ENCODE measurements around the gene SIGLEC1. TPM values are rescaled to one million over a fixed set of nuclear protein-coding genes. Genes with fewer than 3 reads are reported as not detected.

Gene SIGLEC1
- total RNA-seq, 2 experiments from 2014 or later: 0.08 to 0.11 TPM

- Mint-ChIP-seq H3K27ac (no peak overlapping the region), H3K27me3 (no peaks in the 10 kb centered on the region), H3K36me3 (ENCODE audit: low read depth) (peaks cover 19% of the 10 kb centered on the region), H3K4me1 (ENCODE audit: low read depth) (no peaks in the 10 kb centered on the region), H3K9me3 (no peaks in the 10 kb centered on the region), H3K4me3 (no peak overlapping the region)
- no peak for ATAC-seq (ENCODE audit: poor library complexity)
- TF ChIP-seq CTCF (IDR thresholded peaks at IDR 0.05): no peak
- peaks cover 2% of the 10 kb centered on the region for H3K4me1 ChIP-seq (ENCODE audit: insufficient read depth, low read length)
- DNase-seq: no peak
- intact Hi-C loops (cut with DNase I, micrococcal nuclease): no loop called here
- H3K4me3 ChIP-seq (ENCODE audit: low read length): no peak overlapping the region
- ChIA-PET POLR2A (no interaction called here), CTCF (interaction anchor here (0.7 kb wide), 1 partner anchor 10 kb away, joined by 3 read pairs; no protein-coding TSS in a partner anchor)
- H3K27ac ChIP-seq (ENCODE audit: low read depth in 1 of 2, low read length in 2 of 2): no peak overlapping the region
- H3K27me3 ChIP-seq (ENCODE audit: control insufficient read depth in 1 of 2, insufficient read depth in 2 of 2, low read length in 2 of 2): no peaks in the 10 kb centered on the region
- no peaks in the 10 kb centered on the region for H3K9me3 ChIP-seq (ENCODE audit: control insufficient read depth in 1 of 2, insufficient read depth in 1 of 2, low read length in 2 of 2)
- H3K36me3 ChIP-seq (ENCODE audit: insufficient read depth, low read length): peaks cover 8% of the 10 kb centered on the region
Measured at GRCh38 chr20:3759316-3759823, 47.0 kb upstream of the SIGLEC1 start.

DNA sequence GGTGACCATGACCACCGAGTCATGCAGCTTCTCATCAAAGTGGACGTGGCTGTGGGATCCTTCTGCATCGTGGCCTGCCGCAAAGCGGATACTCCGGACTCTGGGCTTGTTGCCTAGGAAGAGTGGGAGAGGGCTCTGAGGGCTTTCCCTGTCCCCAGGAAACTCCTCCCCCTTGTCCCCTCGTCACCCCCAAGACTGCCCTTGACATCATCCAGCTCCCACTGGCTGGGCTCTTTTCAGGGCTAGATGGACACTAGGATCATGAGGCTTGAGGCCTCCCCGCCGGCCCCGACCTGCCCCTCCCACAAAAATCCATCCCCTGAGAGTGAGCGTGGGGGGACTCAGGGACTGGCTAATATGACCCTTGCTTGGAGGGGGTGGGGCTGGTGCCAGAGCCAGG is 46.2 kb upstream of the SIGLEC1 start:
- Histone ChIP-seq H3K36me3 (ENCODE audit: insufficient read depth, low read length) (peaks cover 8% of the 10 kb centered on the region), H3K4me1 (ENCODE audit: insufficient read depth, low read length) (no peaks in the 10 kb centered on the region), H3K4me3 (ENCODE audit: low read length) (no peak overlapping the region), H3K27ac (ENCODE audit: low read depth in 1 of 2, low read length in 2 of 2) (no peak overlapping the region), H3K27me3 (ENCODE audit: control insufficient read depth in 1 of 2, insufficient read depth in 2 of 2, low read length in 2 of 2) (no peaks in the 10 kb centered on the region), H3K9me3 (ENCODE audit: control insufficient read depth in 1 of 2, insufficient read depth in 1 of 2, low read length in 2 of 2) (no peaks in the 10 kb centered on the region)
- Mint-ChIP-seq H3K4me1 (ENCODE audit: low read depth) (no peaks in the 10 kb centered on the region), H3K9me3 (no peaks in the 10 kb centered on the region), H3K4me3 (no peak overlapping the region), H3K27me3 (no peaks in the 10 kb centered on the region), H3K36me3 (ENCODE audit: low read depth) (peaks cover 19% of the 10 kb centered on the region), H3K27ac (no peak overlapping the region)
- no peak for TF ChIP-seq CTCF (IDR thresholded peaks at IDR 0.05)
- ChIA-PET CTCF (no interaction called here), POLR2A (interaction anchor here (0.7 to 1.8 kb wide), 2 partner anchors 9 to 97 kb away, joined by 3 to 5 read pairs; partner anchors contain the start of gene ADISSP)
- ATAC-seq (ENCODE audit: poor library complexity): no peak
- no peak for DNase-seq
- intact Hi-C loops (cut with DNase I, micrococcal nuclease): no loop called here

- H3K36me3 ChIP-seq (ENCODE audit: insufficient read depth, low read length): peaks cover 8% of the 10 kb centered on the region
- Mint-ChIP-seq H3K27ac (no peak overlapping the region), H3K4me3 (no peak overlapping the region), H3K27me3 (no peaks in the 10 kb centered on the region), H3K36me3 (ENCODE audit: low read depth) (peaks cover 22% of the 10 kb centered on the region), H3K4me1 (ENCODE audit: low read depth) (peaks cover 11% of the 10 kb centered on the region), H3K9me3 (no peaks in the 10 kb centered on the region)
- H3K9me3 ChIP-seq (ENCODE audit: control insufficient read depth in 1 of 2, insufficient read depth in 1 of 2, low read length in 2 of 2): no peaks in the 10 kb centered on the region
- ATAC-seq (ENCODE audit: poor library complexity) (no peak), DNase-seq (no peak)
- H3K27ac ChIP-seq (ENCODE audit: low read depth in 1 of 2, low read length in 2 of 2): no peak overlapping the region
- TF ChIP-seq CTCF (IDR thresholded peaks at IDR 0.05): no peak
- no peak overlapping the region for H3K4me3 ChIP-seq (ENCODE audit: low read length)
- ChIA-PET POLR2A (interaction anchor here (0.5 to 1.8 kb wide), 2 partner anchors 10 to 202 kb away, joined by 3 to 5 read pairs; partner anchors contain the start of gene ADISSP), CTCF (no interaction called here)
- intact Hi-C loops (cut with DNase I, micrococcal nuclease): no loop called here
- no peaks in the 10 kb centered on the region for H3K27me3 ChIP-seq (ENCODE audit: control insufficient read depth in 1 of 2, insufficient read depth in 2 of 2, low read length in 2 of 2)
- peaks cover 7% of the 10 kb centered on the region for H3K4me1 ChIP-seq (ENCODE audit: insufficient read depth, low read length)
Measured at GRCh38 chr20:3757268-3757667, 44.9 kb upstream of the SIGLEC1 start.
